LNCaP clone FGC (cell line): ENCODE measurements around the gene TMEM31.
A peak's percentile ranks its signal among the peaks of the same experiment; 100 is the strongest.

Source experiments
- DNase-seq: peaks from one replicate; pipeline ENCODE4 v3.0.0-alpha.2; 2011; ENCODE audit warnings: low read depth
- H3K4me3 ChIP-seq: 2 replicates; pipeline ENCODE4 v1.5.1; 2011; ENCODE audit warnings: mild to moderate bottlenecking, low read depth, low read length, control low read depth
- CTCF ChIP-seq: IDR thresholded peaks from 2 replicates; pipeline ENCODE4 v1.5.1; 2012; ENCODE audit warnings: mild to moderate bottlenecking; ENCODE audit not compliant: control insufficient read depth, insufficient read depth; ENCODE audit errors: extremely low read depth

The TMEM31 gene

GRCh38 chrX:103710609-103711008 is at the start of gene TMEM31:
Gene TMEM31 (plus strand): TSS chrX:103710909. CDS start chrX:103712259, 1,350 bp downstream.
- H3K4me3 ChIP-seq, result no peak within 1 kb of the TSS
- no peak for TF ChIP-seq CTCF
- DNase-seq, result no peak

- no peak for TF ChIP-seq CTCF
- DNase-seq, result no peak
- H3K4me3 ChIP-seq, result no peak overlapping the region
These were observed 46.5 kb upstream of the TMEM31 start for GRCh38 chrX:103663981-103664762.

GRCh38 chrX:103666202-103667107 is 44.3 kb upstream of the TMEM31 start:
- TF ChIP-seq CTCF, result no peak
- no peak for DNase-seq

GRCh38 chrX:103669745-103670144 is 41.0 kb upstream of the TMEM31 start:
- no peak for TF ChIP-seq CTCF
- no peak overlapping the region for H3K4me3 ChIP-seq
- DNase-seq, result no peak

More at GRCh38 chrX:103666202-103667107, 44.3 kb upstream of the TMEM31 start:
- H3K4me3 ChIP-seq, result no peak overlapping the region

- no peak overlapping the region for H3K4me3 ChIP-seq
- 0 out of 2 replicates have a peak, but pooled peaks have one; percentile 6 for TF ChIP-seq CTCF
- no peak for DNase-seq
These were observed 35.9 kb upstream of the TMEM31 start for GRCh38 chrX:103674531-103675454.
